Measurements from ENCODE around the gene ACSL1.

DNA sequence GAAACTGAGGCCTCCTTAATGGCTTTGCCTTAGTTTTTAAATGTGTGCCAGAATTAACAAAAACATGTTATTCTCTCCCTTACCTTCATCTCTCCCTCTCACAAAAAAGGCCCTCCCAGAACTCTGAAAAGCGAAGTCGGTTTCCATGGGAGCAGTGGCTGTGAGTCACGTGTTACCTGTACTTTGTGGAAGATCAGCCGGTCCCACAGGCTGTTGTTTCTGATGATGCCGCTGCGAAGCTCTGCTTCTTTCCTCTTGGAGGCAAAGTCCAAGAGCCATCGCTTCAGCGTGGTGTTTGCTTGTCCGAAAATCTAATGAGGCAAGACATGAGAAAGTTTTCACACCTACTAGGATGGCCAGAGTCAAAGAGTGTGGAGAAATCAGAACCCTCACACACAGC is 59.3 kb downstream of the ACSL1 start:
- TF ChIP-seq CTCF (IDR thresholded peaks at IDR 0.05; ENCODE audit: extremely low read depth in 1 of 2, insufficient read depth in 1 of 2, low read depth in 1 of 2, low read length in 2 of 2) (no peak), EZH2 (IDR thresholded peaks at IDR 0.05; ENCODE audit: borderline replicate concordance, low read depth, low read length, severe bottlenecking) (no peak), MYC (IDR thresholded peaks at IDR 0.05; ENCODE audit: low read depth, low read length) (no peak), POLR2A (IDR thresholded peaks at IDR 0.05; ENCODE audit: low read depth, low read length) (no peak), FOS (IDR thresholded peaks at IDR 0.05; ENCODE audit: borderline replicate concordance, insufficient read depth, low read length) (no peak), POLR2AphosphoS5 (IDR thresholded peaks at IDR 0.05; ENCODE audit: insufficient read depth, low read depth, low read length) (no peak)
- TF ChIP-seq, protein P1, sequence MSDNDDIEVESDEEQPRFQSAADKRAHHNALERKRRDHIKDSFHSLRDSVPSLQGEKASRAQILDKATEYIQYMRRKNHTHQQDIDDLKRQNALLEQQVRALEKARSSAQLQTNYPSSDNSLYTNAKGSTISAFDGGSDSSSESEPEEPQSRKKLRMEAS (IDR thresholded peaks at IDR 0.05; ENCODE audit: insufficient read depth, insufficient read length) = no peak

Data from endothelial cell of umbilical vein (primary cell).